ENCODE measurements around the gene NRP1.
"Not testable (repeated sequence)": the region's sequence is repeated elsewhere in the genome, so short reads cannot be mapped to it uniquely, and the experiment has no call there.

Gene NRP1

GRCh38 chr10:33228426-33228825 is 106.0 kb downstream of the NRP1 start:
- H3K4me3 ChIP-seq (ENCODE audit: control insufficient read depth, low read depth, low read length): no peak overlapping the region

GRCh38 chr10:33227489-33227888 is 107.0 kb downstream of the NRP1 start:
- TF ChIP-seq CTCF (conservative IDR thresholded peaks at IDR 0.05; ENCODE audit: control insufficient read depth, insufficient read depth, low read depth, low read length): no peak
- H3K4me3 ChIP-seq (ENCODE audit: control insufficient read depth, low read depth, low read length): no peak overlapping the region
- no peak for DNase-seq (ENCODE audit: low read depth)

More at GRCh38 chr10:33228426-33228825, 106.0 kb downstream of the NRP1 start:
- DNase-seq (ENCODE audit: low read depth): no peak
- no peak for TF ChIP-seq CTCF (conservative IDR thresholded peaks at IDR 0.05; ENCODE audit: control insufficient read depth, insufficient read depth, low read depth, low read length)

- no peak for TF ChIP-seq CTCF (conservative IDR thresholded peaks at IDR 0.05; ENCODE audit: control insufficient read depth, insufficient read depth, low read depth, low read length)
Observed at GRCh38 chr10:33224251-33224965, 110.1 kb downstream of the NRP1 start.

GRCh38 chr10:33223326-33224000 is 111.0 kb downstream of the NRP1 start:
- TF ChIP-seq CTCF (conservative IDR thresholded peaks at IDR 0.05; ENCODE audit: control insufficient read depth, insufficient read depth, low read depth, low read length): no peak
- no peak for DNase-seq (ENCODE audit: low read depth)
- no peak overlapping the region for H3K4me3 ChIP-seq (ENCODE audit: control insufficient read depth, low read depth, low read length)

More at GRCh38 chr10:33224251-33224965, 110.1 kb downstream of the NRP1 start:
- H3K4me3 ChIP-seq (ENCODE audit: control insufficient read depth, low read depth, low read length): no peak overlapping the region
- DNase-seq (ENCODE audit: low read depth): no peak

GRCh38 chr10:33222304-33222703 is 112.2 kb downstream of the NRP1 start:
- DNase-seq (ENCODE audit: low read depth); H3K4me3 ChIP-seq (ENCODE audit: control insufficient read depth, low read depth, low read length): not testable (repeated sequence)

- DNase-seq (ENCODE audit: low read depth): no peak
- TF ChIP-seq CTCF (conservative IDR thresholded peaks at IDR 0.05; ENCODE audit: control insufficient read depth, insufficient read depth, low read depth, low read length): no peak
- H3K4me3 ChIP-seq (ENCODE audit: control insufficient read depth, low read depth, low read length): no peak overlapping the region
Observed at GRCh38 chr10:33217854-33218253, 116.6 kb downstream of the NRP1 start.

GRCh38 chr10:33216661-33217427 is 117.6 kb downstream of the NRP1 start:
- TF ChIP-seq CTCF (conservative IDR thresholded peaks at IDR 0.05; ENCODE audit: control insufficient read depth, insufficient read depth, low read depth, low read length): no peak
- H3K4me3 ChIP-seq (ENCODE audit: control insufficient read depth, low read depth, low read length): no peak overlapping the region
- DNase-seq (ENCODE audit: low read depth): no peak

Measured in fibroblast of mammary gland (primary cell).